Measurements from ENCODE around the gene RBM28.

Gene RBM28

DNA sequence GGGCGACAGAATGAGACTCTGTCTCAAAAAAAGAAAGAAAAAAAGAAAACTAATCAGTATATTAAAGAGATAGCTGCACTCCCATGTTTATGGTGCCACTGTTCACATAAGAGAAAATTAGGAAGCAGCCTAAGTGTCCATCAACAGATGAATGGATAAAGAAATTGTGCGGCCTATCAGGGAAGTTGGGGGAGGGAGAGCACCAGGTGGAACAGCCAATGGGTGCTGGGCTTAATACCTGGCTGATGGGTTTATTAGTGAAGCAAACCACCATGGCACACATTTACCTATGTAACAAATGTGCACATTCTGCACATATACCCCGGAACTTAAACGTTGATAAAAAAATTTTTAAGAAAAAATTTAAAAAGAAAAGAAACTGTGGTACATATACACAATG is 26.8 kb upstream of the RBM28 start:
- DNase-seq: no peak

DNA sequence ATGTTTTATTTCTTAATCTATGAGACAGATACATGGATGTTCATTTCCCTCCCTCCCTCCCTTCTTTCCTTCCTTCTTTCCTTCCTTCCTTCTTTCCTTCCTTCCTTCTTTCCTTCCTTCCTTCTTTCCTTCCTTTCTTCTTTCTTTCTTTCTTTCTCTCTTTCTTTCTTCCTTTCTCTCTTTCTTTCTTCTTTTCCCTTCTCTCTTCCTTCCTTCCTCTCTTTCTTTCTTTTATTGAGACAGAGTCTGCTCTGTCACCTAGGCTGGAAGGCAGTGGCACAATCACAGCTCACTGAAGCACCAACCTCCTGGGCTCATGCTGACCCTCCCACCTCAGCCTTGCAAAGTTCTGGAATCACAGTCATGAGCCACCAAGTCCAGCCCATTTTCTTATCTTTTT is 23.3 kb upstream of the RBM28 start:
- no peak for DNase-seq

GRCh38 chr7:128366300-128366699 is 22.6 kb upstream of the RBM28 start:
- DNase-seq: no peak

DNA sequence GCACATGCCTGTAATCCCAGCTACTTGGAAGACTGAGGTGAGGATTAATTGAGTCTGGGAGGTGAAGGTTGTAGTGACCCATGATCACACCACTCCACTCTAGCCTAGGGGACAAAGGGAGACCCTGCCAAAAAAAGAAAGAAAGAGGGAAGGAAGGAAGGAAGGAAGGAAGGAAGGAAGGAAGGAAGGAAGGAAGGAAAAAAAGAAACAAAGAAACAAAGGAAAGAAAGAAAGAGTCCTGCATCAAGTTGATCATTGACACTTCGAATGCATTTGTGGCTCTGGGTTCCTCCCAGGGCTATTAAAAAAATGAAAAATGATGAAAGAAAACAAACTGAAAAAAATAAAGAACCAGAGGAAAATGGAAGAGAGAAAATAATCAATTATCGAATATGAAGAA is 21.7 kb upstream of the RBM28 start:
- DNase-seq: no peak

DNA sequence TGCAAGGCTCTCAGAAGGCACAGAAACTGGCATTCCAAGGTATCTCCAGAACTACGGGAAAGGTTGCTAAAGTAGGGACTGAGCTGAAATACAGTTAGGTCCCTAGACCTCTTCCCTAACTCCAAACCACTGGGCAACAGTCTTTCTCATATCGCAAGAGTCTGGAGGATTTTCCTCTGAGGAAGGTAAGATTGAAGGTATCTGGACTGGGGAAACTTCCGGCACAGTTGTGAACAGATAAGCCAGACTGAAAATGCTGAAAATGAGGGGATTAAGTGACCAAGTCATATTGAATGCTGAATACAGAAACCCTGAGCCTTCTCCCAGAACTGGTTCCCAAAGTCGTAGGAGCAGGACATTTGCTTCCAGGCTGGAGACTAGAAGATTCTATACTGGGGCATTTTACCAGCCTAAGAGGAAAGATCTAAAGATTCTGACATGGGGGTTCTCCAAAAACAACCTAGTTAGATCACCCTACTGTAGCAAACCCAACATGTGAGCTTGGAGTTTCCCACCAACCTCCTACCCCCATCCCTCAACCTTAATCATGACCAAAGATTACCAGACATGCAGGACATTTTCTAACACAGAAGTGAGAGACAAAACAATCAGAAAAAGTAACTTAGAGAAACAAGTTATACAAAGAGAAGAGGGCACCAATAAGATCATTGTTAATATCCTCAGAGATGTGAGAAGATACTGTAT is 20.6 kb upstream of the RBM28 start:
- no peak for DNase-seq

- DNase-seq: no peak
Observed at GRCh38 chr7:128363261-128363721, 19.6 kb upstream of the RBM28 start.

GRCh38 chr7:128362670-128363069 is 19.0 kb upstream of the RBM28 start:
- peak in 1 of 5 experiments; percentile 18 for DNase-seq

- DNase-seq: peak; percentile 15 to 61 (median 21)
Observed at GRCh38 chr7:128361411-128362379, 18.0 kb upstream of the RBM28 start, which contains the start of gene PRRT4. Gene PRRT4 (minus strand): TSS chr7:128361690.

DNA sequence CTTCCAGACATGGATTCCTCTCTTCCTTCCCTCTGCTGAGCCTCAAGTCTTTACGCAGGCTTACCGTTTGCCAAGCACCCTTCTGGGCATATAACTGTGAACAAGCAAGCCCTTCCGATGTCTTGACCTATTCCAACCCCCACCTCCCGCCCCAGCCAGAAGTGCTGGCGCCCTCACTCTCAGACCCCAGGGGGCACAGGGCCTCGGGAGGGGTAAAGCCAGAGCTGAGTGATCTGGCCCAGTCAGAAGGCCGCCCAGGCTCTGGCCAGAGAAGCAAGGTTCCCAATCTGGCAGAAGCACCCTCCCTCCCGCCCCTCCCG is 16.6 kb upstream of the RBM28 start:
- DNase-seq: no peak

GRCh38 chr7:128359939-128360338 is 16.2 kb upstream of the RBM28 start:
- no peak for DNase-seq

- DNase-seq: no peak
Observed at GRCh38 chr7:128359336-128359735, 15.6 kb upstream of the RBM28 start.

DNA sequence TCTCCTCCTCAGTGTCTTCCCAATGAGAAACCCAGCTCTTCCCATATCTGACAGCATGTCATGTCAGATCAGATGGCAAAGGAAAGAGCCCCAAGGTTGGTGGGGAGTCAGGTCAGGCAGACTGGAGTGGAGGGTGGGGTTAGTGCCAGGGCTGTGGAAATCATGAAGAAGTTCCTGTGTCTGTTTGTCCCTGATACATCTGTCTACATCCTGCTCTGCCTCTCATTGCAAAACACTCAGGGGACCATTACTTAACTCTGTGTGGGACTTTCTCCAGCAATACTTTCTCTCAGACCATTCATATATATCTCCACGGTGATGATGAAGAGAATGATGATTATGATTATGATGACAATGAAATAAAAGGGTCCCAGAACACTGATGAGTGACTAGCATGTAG is 14.5 kb upstream of the RBM28 start:
- no peak for DNase-seq

DNA sequence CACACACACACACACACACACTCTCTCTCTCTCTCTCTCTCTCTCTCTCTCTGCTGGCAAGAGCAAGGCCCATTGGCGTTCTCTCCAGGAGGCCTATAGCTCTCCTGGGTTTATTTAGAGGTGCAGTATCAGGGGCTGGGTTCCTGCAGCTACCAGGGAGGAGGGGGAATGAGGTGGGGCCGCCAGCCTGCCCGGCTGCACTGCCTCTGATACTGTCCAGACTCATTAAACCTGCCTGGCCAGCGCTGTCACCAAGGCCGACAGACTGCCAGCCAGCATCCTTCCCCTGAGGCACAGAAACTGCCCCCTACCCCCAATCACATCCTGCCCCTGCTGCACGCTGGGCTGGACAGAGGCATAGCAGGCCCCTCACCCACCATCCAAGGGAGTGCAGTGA is 13.5 kb upstream of the RBM28 start:
- no peak for DNase-seq

DNA sequence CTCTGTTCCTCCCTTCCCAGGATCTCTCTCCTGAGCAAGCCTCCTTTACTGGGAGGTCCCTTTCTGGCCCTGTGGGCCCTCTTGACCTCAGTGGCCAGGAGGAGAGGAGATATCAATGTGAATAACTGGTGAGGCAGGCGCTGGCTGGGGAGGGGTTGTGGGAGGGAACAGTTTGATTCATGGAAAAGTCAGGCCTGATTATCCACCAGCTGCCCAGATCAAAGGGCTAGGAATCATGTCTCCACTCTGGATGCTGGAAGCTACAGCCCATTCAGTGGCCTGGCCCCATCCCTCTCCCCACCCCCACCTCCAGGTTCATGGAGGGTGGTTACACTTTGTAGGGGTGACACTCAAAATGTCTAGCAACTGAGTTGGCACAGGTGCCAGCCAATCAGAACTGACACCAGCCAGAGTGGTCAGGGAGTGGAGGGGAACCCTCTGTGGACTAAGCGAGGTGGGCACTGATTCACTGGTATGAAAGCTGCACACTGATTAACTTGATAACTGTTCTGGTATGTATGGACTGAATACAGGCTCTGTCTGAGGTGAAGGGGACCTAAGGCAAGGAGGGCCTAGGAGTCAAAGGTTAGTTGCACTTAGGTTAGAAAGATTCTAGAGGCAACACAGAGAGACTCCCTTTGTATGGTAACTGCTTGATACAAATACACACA is 13.0 kb upstream of the RBM28 start:
- DNase-seq: no peak

DNA sequence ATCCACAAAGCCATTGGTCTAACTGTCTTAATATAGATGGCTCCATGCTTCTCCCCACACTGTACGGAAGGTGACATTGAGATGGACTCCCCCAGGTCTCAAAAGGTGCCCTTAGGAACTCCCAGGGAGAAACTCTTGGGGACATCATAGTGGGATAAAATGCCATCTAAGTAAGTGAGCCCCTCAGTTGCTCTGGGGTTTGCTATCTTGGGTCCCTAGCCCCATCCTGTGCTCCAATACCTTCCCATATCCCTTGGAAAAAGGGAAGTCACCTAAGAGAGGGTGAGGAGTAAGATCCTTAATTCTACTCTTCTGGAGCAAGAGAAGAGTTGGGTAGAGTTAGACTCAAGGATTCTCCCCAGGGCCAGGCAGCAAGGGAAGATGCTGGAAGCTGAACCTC is 9.9 kb upstream of the RBM28 start:
- DNase-seq: no peak

GRCh38 chr7:128353189-128353588 is 9.5 kb upstream of the RBM28 start:
- DNase-seq: no peak

DNA sequence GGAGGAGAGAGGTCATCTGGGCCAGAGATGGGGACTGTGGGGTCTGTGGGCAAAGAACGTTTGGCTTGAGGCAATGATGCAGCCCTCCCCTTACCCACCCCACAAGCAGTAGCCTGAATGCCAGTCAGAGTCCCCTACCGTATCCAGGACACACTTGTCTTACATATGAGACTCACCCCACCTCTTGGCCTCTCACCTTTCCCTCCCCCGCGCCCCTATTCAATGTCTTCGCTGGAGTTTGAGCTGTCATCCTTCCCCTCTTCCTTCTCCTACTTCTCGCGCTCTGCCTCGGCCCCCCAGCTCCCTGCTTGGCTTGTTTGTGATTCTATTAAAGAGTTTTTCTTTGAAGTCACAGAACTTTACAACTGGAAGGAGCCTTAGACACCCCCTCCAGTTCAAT is 8.9 kb upstream of the RBM28 start:
- no peak for DNase-seq

DNA sequence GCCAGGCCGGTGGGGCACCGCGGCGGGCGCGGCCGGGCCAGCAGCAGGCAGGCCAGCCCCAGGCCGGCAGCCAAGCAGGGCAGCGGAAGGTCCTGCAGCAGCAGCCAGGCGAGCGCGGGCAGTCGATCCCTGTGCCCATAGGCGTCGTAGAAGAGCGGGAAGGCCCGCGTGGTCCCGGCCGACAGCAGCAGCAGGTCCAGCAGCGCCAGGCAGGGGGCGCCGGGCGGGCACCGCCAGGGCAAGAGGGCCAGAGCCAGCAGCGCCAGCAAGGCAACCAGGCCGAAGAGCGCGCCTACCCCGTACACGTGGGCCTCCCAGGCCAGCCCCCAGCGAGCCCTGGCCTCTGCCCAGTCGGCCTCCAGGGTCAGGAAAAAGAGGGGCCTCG is 8.4 kb upstream of the RBM28 start:
- peak in 2 of 5 experiments; percentile 9 to 18 for DNase-seq

DNA sequence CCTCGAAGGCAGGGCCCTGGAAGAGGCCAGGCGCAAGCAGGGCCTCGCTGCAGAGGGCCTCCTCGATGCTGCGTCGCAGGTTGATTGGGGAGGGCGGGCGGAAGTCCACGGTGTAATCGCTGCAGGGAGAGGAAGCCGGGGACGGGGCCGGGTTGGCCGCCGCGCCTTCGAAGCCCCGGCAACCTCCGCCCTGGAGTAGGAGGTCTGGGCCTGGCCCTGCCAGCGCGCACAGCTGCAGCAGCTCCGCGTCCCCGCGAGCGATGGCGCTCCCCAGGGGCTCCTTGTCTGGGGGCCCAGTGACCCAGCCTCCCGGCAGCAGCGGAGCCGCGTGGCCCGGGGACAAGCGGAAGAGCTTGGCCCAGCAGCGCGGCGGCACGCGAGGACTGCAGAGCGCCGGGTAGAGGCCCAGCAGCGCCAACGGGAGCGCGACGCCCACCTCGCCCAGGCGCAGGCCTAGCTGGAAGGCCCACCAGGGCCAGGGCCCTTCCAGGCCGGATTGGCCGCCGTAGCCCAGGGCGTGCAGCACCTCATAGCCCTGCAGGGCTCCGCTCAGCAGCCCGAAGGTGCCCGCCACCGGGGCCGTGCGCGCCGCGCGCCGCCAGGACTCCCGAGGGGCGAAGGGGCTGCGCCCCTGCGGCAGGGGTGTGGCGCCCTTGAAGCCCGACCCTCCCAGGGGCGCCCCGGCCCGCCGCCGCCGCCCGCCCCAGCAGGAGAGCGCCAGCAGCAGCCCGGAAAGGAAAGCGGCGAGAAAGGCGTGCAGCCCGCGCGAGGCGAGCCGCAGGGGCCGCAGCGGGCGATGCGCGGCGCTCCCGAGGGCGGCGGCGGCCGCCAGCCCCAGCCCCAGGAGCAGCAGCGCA is 7.8 kb upstream of the RBM28 start:
- peak in 1 of 5 experiments; percentile 52 for DNase-seq

DNA sequence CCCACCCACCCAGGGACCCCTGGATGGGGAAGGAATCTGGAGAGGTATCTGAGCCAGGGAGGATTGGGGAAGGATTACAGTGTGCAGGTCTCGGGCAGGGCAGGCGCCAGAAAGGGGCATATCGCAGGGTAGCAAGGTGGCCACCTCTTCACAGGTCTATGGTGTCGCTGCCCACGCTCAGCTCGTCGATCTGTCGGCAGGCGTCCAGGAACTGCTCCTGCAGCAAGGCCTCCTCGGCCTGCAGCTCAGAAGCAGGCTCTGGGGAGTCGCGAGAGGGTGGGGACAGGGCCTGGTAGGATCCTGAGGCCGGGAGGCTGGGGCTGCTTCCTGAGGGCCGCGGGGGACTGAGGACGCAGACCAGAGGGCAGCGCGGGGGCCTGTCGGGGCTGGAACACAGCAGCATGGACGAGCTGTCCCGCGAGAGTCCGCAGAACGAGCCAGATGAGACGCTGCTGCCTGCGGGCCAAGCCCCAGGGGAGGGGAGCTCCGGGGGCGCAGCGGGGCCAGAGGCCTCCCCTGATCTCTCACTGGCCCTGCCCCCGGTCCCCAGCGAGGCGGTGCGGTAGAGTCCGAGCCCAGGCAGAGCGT is 7.1 kb upstream of the RBM28 start:
- DNase-seq: no peak

GRCh38 chr7:128349466-128349825 is 5.7 kb upstream of the RBM28 start:
- DNase-seq: no peak

GRCh38 chr7:128347647-128348097 is 4.0 kb upstream of the RBM28 start:
- DNase-seq: peak in 3 of 5 experiments; percentile 25 to 35 (median 32)
